HG03103 (cell line): Measurements from ENCODE around the gene DUSP11.
"Not testable (repeated sequence)": the region's sequence is repeated elsewhere in the genome, so short reads cannot be mapped to it uniquely, and the experiment has no call there.

Experiments
- ATAC-seq: cut with Tn5 transposase; IDR thresholded peaks from one replicate; pipeline ENCODE4 v1.9.1; 2021; ENCODE audit warnings: low read depth; ENCODE audit not compliant: unreplicated experiment

Gene DUSP11

DNA sequence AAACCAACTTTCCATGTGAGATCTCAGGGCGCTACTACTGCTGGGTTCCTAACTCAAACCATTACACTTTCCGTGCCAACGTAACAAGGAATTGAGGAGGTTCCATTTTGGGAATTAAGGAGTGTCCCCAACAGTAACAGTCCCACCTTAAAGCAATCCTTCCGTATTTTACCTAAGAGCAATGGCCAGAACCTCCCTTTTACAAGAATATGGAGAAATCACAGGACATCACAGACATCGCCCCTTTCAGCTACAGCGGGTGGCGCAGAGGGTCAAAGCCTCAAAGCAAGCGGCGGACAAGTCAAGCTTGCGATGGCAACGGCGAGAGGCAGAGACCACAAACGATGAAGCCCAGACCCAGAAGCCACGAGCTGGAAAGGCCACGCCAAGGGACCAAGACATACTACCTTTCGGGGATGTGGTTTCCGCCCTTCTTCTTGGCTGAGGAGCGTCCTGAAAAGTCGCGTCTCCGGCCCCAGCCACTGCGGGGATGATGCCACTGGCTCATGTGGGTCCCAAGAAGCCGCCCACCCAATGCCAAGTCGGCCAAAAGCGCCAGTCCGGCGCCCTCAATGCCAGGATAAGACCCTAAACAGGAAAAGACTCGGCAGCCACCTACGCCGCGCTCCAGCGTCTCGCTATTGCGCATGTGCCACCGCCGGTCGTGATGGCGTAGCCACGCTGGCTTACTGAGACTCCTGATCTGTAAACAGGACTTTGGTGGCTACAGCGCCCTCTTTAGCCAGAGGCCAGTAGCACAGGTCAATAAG, at the start of gene DUSP11:
Gene DUSP11 (minus strand): TSS at position 637 of the 770 bp plus-strand sequence. CDS start 129 bp downstream, at position 508.
- ATAC-seq: peak; percentile 96

DNA sequence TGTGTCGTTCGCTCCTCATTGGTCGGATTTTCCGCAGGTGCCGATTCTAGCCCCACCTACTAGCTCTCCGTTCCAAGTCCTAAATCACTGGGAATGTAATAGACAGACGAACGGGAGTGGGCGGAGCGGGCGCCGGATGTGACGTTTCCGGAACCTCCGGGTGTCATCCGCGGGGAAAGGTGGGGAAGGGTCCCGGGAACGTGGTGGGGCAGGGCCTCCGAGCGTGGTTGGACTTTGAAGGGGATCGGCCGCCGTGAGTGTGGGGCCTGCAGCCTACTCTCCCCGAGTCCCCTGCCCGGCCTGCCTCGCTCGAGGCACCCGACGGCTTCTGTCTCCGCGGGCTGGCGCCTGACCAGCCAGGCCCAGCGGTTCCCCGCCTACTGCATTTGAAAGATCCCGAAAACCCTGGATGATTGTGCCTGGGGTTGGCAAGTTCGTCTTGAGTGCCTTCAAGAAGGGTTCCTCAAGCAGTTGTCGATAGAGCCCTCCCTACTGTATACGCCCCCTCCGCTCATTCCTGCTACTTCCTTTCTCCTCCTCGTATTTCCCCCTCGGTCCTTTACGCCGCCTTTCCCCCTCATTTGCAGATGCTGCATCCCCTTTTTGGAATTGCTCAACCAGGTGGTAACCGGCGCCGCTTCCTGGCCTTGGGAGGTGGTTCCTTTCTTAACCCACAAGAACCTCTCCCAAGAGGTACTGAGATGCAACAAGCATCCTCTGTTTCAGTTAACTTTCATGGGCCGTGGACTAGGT, 49.1 kb upstream of the DUSP11 start, which contains the start of gene STAMBP:
Gene STAMBP (plus strand): TSS at position 144 of the 753 bp plus-strand sequence. CDS start 1,896 bp downstream, outside the sequence.
- peak; percentile 79 for ATAC-seq

DNA sequence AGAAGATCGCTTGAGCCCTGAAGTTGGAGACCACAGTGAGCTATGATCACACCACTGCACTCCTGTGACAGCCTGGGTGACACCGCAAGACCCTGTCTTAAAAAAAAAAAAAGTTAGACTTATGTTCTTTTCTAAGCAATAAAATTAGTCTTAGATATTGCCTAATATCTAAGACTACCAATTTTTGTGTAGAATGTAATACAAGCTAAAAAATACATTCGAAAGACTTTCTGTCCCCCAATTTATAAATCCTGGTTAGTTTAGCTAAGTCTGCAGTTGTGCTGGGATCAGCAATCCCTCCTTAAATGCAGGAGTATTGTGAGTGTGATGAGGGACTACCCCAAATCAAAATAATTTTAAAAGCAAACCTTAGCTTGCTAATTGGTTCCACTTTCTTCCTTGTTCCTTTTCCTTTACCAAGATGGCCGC, 48.5 kb upstream of the DUSP11 start:
- no peak for ATAC-seq

DNA sequence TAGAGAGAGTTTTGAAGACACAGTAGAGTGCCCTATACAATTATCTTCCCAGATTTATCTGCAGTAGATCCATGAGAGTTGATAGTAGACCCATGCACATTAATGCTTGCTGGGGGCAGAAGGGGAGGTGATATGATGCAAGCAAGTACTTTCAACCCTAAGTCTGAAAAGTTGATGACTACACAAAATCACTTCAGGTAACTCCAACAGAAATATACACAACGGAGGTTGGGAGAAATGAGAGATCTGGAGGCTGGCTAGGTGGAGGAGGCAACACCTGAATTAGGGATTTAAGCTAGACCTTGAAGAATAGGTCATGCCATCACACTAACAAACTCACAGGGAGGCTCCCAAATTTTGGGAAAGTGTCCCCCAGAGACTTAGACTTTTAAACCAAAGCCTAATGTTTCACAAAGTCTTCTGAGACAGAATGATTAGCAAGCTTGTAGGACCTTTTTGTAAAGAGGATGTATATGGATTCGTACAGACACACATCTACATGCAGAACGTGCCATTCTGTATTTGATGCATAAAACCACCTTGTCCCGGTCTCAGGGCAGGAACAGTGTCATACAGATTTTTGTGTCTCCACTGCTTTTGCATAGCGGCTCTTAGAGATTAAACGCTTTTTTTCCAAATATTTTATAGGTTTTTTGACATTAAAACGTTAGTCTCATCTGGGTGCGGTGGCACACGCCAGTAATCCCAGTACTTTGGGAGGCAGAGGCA, 47.9 kb upstream of the DUSP11 start:
- no peak for ATAC-seq

DNA sequence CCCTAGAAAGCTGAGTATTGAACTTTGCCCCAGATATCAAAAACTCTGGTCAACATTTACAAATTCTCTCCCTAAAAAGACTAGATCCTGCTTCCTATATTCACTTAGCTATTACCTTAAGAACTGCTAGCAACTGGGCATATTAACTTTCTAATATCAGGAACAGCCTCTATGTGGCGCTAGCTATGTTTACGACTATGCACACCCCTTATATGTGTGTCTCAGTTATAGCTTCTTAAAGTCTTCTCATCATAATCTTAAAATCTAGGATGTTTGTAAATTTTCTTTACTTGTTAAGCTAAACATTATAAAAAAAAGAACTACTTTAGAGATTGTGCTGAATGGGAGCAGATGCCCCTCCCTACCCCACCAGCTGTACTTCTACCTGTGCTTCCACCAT, 47.1 kb upstream of the DUSP11 start:
- ATAC-seq: no peak

DNA sequence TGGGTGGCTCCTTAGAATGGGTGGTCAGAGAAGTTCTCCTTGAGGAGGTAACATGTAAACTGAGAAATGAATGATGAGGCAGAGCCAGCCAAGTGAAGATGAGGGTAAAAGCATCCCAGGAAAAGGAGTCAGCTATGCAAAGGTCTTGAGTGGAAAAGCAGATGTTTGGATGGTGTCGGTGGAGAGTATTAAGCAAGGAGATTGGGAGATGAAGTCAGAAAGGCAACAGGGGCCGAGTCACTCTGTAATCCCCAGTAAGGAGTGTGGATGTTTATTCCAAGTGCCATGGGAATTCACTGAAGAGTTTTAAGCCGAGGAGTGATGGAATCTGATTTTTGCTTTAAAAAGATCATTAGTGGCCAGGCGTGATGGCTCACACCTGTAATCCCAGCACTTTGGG, 45.5 kb upstream of the DUSP11 start:
- no peak for ATAC-seq

DNA sequence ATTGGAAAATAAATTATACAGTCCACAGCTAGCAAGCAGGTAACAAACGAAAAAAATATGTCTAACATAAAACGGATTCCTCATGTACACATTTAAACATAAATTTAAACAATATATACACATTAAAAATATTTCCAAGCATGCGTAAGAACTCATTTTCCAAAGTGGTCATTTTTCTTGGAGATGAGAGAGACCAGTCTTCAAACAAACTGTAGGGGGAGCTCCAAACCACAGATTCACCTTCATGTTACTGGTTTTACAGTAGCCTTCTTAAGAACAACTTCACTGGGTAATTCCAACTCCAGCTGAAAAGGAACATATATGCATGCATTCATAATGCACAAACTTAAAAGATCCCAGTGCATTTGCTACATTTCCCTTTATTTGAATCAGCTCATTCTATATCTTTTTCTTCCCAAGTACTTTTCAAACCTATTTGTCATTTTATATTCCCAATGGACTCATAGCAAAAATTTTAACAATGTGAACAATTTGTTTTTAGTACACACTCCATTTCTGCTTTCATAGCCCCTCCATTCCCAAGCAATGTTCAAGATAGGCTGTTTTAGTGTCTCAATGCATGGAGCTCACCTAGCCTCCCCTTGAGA, 44.1 kb upstream of the DUSP11 start:
- ATAC-seq: no peak

DNA sequence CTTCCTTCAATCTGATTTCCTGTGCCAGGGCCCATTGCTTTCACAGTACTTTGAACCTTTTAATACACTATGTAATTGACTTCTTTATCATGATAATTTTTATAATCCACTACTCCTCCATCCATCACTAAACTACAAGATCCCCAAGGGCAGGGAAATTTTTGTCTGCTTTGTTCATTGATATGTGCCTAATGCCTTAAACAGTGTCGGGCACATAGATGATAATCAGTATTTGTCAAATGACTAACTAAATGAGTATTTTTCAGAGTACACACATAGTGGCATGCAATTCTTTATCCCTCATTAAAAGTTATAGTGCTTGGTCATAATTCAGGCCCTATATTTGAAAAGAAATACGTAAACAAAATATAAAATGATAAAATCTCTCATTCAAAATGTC, 43.5 kb upstream of the DUSP11 start:
- ATAC-seq: no peak

DNA sequence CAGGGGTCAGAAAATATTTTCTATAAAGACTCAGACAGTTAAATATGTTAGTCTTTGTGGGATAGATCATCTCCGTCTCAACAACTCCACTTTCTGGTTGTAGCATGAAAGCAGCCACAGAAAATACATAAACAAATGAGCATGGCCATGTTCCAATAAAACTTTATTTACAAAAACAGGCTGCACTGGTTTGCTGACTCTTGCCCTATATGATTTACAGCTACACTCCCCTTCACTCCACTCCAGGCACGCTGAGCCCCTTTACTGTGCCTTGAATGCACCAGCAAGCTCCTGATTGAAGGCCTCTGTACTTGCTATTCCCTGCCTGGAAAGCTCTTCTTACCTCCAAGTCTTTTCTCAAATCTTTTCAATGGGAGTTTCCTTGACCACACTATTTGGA, 43.1 kb upstream of the DUSP11 start:
- ATAC-seq: no peak

DNA sequence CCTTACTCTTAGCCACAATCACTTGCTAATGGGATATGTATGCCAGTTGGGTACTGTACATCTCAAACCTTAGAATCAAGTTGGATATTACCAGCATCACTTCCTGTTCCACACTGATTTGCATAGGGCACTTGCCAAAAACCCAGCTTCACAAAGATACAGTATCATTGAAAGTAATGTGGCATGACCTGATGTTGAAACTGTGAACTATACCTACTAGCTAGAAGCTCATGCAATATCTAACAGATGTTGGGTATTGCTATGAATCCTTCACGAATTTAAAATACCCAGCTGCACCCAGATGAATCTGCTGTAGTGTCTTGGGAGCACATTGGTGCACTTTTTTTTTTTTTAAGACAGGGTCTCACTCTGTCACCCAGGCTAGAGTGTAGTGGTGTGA, 42.4 kb upstream of the DUSP11 start:
- peak; percentile 43 for ATAC-seq

DNA sequence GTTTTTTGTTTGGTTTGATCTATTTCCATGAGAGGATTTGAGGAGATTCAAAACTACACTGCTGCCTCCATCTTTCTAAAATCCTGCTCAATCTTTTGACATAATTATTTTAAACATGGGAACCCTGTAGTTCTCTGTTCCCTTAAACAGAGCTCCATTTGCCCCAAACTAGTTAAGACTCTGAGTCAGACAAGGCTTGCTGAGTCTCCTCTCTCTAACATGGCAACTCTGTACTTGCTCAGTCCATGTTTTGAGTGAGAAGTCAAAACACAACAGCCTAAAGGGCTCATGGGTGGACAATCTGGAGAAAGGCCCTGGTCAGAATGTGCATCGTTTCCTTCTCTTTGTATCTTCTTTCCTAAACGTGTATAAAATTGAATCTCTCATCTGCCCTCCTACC, 41.8 kb upstream of the DUSP11 start:
- ATAC-seq: no peak

DNA sequence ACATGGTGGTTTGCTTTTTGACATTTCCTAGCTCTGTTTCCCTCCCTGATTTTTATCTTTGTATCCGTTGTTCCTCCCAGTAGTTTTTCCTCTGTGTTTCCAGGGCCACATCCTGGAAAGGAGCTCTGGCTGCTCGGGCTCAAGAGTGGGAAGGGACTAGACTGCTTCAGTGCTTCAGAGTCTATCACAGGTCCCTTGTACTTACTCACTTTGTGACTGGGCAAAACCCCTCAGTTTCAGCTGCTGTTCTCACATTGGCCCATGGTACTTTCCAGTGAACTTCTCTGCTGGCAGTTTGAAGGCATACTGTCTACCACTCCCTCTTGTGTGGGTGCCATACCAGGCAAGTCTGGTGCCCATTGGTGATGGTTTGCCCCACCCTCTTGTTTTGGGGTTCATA, 41.3 kb upstream of the DUSP11 start:
- no peak for ATAC-seq

DNA sequence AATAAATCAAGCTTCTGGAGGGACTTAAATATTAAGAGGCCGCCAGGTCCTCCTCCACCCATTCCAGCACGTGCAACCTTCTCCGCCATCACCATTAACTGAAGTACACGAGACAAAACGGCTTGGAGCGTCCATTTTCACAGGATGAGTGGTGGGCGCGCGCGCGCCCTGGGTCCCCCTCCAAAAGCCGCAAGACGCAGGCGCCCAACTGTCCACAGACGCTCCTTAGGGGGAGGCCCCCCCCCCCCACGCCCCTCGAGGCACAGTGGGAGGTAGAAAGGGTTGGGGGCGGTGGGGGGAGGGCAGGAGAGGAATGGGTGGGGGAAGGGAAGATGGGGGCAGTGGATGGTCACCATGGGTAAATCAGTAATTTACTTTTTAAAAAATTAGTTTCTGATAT, 38.4 kb upstream of the DUSP11 start:
- no peak for ATAC-seq

DNA sequence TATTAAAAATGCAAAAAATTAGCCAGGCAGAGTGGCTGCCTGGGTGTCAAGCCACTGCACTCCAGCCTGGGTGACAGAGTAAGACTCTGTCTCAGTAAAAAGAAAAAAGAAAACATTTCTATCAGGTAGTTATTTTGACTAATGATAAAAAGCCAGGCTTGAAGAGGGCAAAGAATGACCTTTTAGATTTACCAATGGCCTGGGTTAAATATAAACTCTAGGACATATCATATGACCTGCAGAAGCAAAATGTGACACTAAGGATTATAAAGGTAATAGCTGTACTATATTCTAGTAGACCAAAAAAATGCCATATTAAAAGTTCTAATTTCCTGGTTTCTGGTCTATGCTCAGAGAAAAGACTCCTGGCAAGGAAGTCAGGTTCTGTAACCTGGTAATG, 32.7 kb upstream of the DUSP11 start:
- ATAC-seq: no peak

DNA sequence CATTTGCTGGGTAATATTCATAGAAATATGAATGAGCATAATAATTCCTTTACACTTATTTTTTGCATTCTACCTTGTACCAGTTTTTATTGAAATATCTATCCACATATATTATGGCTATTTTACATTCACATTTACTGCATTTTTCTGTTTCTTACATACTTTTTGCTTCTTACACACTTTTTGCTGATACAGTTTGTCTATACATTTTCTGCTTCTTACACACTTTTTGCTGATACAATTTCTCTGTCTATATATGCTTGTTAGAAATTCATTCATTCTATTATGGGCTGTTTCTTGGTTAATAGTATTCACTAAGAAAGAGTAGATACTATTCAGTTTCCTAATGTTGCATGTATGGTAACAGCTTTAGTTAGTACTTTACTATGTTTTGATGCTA, 32.0 kb upstream of the DUSP11 start:
- no peak for ATAC-seq

DNA sequence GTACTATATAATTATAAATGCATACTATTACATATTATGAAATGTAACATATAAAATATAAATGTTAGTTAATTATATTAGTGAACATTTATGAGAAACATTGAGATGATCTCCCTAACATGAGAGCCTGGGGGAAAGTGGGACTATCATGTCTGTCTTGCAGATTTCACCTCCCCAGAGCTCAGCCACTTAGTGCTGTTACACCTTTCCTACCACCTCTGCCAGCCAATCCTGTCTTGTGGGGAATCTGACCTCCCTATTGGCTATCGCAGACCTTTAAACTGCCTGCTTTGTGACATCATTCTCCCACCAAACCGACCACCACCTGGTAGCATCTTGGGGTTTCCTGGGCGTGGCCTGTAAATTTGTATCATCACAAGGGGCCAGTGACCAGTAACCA, 4.0 kb upstream of the DUSP11 start, which contains the start of gene C2orf78:
Gene C2orf78 (plus strand): TSS at position 301 of the 400 bp plus-strand sequence. CDS start 127 bp downstream, outside the sequence.
- ATAC-seq: not testable (repeated sequence)

DNA sequence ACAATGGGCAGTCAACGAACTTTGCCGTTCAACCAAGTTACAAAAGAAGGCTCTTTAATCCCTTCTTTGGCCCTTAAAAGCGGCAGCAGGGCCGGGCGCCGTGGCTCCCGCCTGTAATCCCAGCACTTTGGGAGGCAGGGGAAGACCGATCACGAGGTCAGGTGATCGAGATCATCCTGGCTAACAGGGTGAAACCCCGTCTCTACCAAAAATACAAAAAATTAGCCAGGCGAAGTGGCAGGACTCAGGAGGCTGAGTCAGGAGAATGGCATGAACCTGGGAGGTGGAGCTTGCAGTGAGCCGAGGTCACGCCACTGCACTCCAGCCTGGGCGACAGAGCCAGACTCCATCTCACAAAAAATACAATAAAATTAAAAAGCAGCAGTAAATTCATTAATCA, 3.5 kb upstream of the DUSP11 start:
- not testable (repeated sequence) for ATAC-seq

DNA sequence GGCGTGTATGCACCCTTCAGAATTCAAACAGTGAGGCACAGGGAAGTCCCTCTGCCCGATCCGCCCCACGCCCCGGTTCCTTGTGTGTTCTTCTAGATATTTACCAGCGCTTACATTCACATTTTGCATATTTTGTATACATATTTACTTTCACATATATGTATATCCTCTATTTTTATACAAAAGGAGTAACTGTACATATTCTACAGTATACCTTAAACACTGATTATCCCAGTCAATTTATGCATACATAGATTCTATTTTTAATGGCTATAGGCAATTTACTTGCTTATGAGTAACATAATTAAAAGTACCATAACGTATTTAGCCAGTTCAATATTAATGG, 307 bp upstream of the DUSP11 start:
- ATAC-seq: no peak

DNA sequence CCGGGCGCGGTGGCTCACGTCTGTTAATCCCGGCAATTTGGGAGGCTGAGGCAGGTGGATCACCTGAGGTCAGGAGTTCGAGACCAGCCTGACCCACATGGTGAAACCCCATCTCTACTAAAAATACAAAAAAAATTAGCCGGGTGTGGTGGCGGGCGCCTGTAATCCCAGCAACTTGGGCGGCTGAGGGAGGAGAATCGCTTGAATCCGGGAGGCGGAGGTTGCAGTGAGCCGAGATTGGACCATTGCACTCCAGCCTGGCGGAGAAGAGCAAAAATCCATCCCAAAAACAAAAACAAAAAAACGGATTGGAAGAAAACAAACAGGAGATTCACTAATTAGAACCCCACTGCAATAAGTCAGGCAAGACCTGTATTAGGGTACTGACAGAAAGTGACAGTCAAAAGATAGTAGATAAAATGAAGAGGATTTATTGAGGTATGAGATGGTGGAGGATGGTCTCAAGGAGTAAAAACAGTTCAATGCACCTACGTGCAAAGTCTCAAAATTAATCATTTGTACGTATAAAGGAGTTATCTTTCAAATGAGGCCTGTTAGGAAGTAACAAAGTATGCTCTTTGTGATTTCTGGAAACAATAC, 936 bp downstream of the DUSP11 start:
- ATAC-seq: not testable (repeated sequence)

DNA sequence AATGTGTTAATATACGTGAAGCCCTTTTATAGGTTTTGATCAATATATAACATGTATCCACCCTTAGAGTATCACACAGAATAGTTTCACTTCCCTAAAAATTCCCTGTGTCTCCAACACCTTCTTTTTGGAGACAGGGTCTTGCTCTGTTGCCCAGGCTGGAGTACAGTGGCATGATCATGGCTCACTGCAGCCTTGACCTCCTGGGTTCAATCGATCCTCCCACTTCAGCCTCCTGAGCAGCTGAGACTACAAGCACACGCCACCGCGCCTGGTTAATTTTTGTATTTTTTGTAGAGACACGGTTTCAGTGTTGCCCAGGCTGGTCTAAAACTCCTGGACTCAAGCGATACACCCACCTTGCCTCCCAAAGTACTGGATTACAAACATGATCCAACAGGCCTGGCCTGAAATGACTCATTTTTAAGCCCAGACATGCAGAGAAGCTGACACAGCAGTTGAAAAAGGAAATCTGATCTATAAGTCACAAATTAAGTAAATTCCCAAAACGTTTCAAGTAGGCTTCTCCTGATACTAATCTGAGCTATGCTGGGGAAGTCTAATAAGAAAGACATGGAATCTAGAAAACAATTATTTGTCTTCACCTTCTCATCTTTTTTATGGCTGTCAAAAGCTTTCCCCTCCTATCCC, 2.9 kb downstream of the DUSP11 start:
- no peak for ATAC-seq
